Neural cell (in vitro differentiated cells): ENCODE results near the gene ARRB1. TPM values are rescaled to one million over a fixed set of nuclear protein-coding genes. Genes with fewer than 3 reads are reported as not detected.

Source experiments
- H2AFZ ChIP-seq: fragments of 200-600, 300-800 bp; sonication (generic), shearing (Covaris generic); 2 replicates; pipeline ENCODE4 v1.6.0; 2014; ENCODE audit warnings: low read depth, mild to moderate bottlenecking, antibody characterized with exemption, low read length, moderate library complexity
- H3F3A ChIP-seq: fragments of 200-600 bp; shearing (Covaris generic); 2 replicates; pipeline ENCODE4 v1.6.1; 2016; ENCODE audit warnings: mild to moderate bottlenecking, moderate library complexity, mixed read lengths, antibody characterized with exemption, low read length; ENCODE audit not compliant: insufficient read depth, poor library complexity, severe bottlenecking
- H3K27ac ChIP-seq: fragments of 200-600, 300-800 bp; sonication (generic), shearing (Covaris generic); 2 replicates; pipeline ENCODE4 v1.5.1; 2014; ENCODE audit warnings: mild to moderate bottlenecking, low read length, moderate library complexity
- H3K27me3 ChIP-seq: fragments of 300-800, 200-600 bp; sonication (generic), shearing (Covaris generic); 2 replicates; pipeline ENCODE4 v1.6.0; 2014; ENCODE audit warnings: mild to moderate bottlenecking, low read depth, low read length, moderate library complexity; ENCODE audit not compliant: insufficient read depth
- H3K36me3 ChIP-seq: fragments of 300-800, 200-600 bp; sonication (generic), shearing (Covaris generic); 2 replicates; pipeline ENCODE4 v1.5.1; 2014; ENCODE audit warnings: mild to moderate bottlenecking, antibody characterized with exemption, low read length, moderate library complexity; ENCODE audit not compliant: insufficient read depth
- H3K4me2 ChIP-seq: fragments of 300-800, 200-600 bp; sonication (generic), shearing (Covaris generic); 2 replicates; pipeline ENCODE4 v1.6.0; 2014; ENCODE audit warnings: mild to moderate bottlenecking, low read length
- H3K4me3 ChIP-seq: fragments of 300-800, 200-600 bp; sonication (generic), shearing (Covaris generic); 2 replicates; pipeline ENCODE4 v1.5.1; 2014; ENCODE audit warnings: mild to moderate bottlenecking, low read length, moderate library complexity
- H3K79me2 ChIP-seq: fragments of 200-600 bp; shearing (Covaris generic); replicated peaks from 2 replicates; pipeline ENCODE4 v1.6.0; 2014; ENCODE audit warnings: mild to moderate bottlenecking, low read length, moderate library complexity; ENCODE audit not compliant: insufficient read depth
- H3K9ac ChIP-seq: fragments of 300-800, 200-600 bp; sonication (generic), shearing (Covaris generic); 2 replicates; pipeline ENCODE4 v1.6.1; 2016; ENCODE audit warnings: mild to moderate bottlenecking, low read length, mixed read lengths
- H3K9me2 ChIP-seq: fragments of 200-600 bp; shearing (Covaris generic); 2 replicates; pipeline ENCODE4 v1.6.1; 2016; ENCODE audit warnings: mild to moderate bottlenecking, low read length, mixed read lengths; ENCODE audit not compliant: insufficient read depth
- H3K9me3 ChIP-seq: fragments of 200-600, 300-800 bp; sonication (generic), shearing (Covaris generic); 2 replicates; pipeline ENCODE4 v1.6.1; 2016; ENCODE audit warnings: mild to moderate bottlenecking, mixed run types, low read length, moderate library complexity, mixed read lengths
- H4K20me1 ChIP-seq: fragments of 200-600 bp; shearing (Covaris generic); 2 replicates; pipeline ENCODE4 v1.6.1; 2016; ENCODE audit warnings: mild to moderate bottlenecking, mixed run types; ENCODE audit not compliant: insufficient read depth
- CTCF ChIP-seq: fragments of 450-650 bp; IDR thresholded peaks from 2 replicates; pipeline ENCODE4 v1.5.1; 2014; ENCODE audit warnings: antibody characterized with exemption, mild to moderate bottlenecking, moderate library complexity; ENCODE audit not compliant: poor library complexity, severe bottlenecking
- EP300 ChIP-seq: fragments of 450-650 bp; conservative IDR thresholded peaks from 2 replicates; pipeline ENCODE4 v1.6.1; 2014; ENCODE audit warnings: antibody characterized with exemption, mild to moderate bottlenecking, moderate library complexity; ENCODE audit not compliant: poor library complexity, severe bottlenecking
- EZH2 ChIP-seq: fragments of 200-600, 300-800 bp; shearing (Covaris generic), sonication (generic); IDR thresholded peaks from 2 replicates; pipeline ENCODE4 v1.6.1; 2014; ENCODE audit warnings: antibody characterized with exemption, low read length, borderline replicate concordance, mild to moderate bottlenecking; ENCODE audit not compliant: insufficient read depth, poor library complexity, severe bottlenecking
- MXI1 ChIP-seq: fragments of 450-650 bp; conservative IDR thresholded peaks from 2 replicates; pipeline ENCODE4 v1.6.1; 2014; ENCODE audit warnings: antibody characterized with exemption, mild to moderate bottlenecking; ENCODE audit not compliant: poor library complexity, severe bottlenecking
- POLR2AphosphoS5 ChIP-seq: IDR thresholded peaks from 2 replicates; pipeline ENCODE4 v1.6.1; 2012
- RAD21 ChIP-seq: fragments of 450-650 bp; conservative IDR thresholded peaks from 2 replicates; pipeline ENCODE4 v1.6.1; 2014; ENCODE audit warnings: antibody characterized with exemption, mild to moderate bottlenecking, moderate library complexity
- REST ChIP-seq: IDR thresholded peaks from 2 replicates; pipeline ENCODE4 v1.6.1; 2012; ENCODE audit warnings: borderline replicate concordance
- SMC3 ChIP-seq: fragments of 450-650 bp; conservative IDR thresholded peaks from 2 replicates; pipeline ENCODE4 v1.6.1; 2014; ENCODE audit warnings: antibody characterized with exemption, mild to moderate bottlenecking, moderate library complexity; ENCODE audit not compliant: poor library complexity
- TAF1 ChIP-seq: IDR thresholded peaks from 2 replicates; pipeline ENCODE4 v1.6.1; 2012; ENCODE audit warnings: low read depth
- polyA plus RNA-seq: library from polyadenylated mRNA; depleted of rRNA; stranded (reverse); fragments of >200 nt; gene quantifications from 2 replicates; pipeline ENCODE4 v1.2.3, GENCODE V29; 2014

ARRB1 gene
- polyA plus RNA-seq, 1 donor from 2014 or later = 5.7 TPM

- Histone ChIP-seq H3K79me2 (no peaks in the 10 kb centered on the region), H2AFZ (no peak overlapping the region), H3K4me2 (no peak overlapping the region), H3K27me3 (peaks cover 10% of the 10 kb centered on the region), H3K9me3 (no peaks in the 10 kb centered on the region), H3K4me3 (no peak overlapping the region), H3K9ac (no peak overlapping the region), H3F3A (no peaks in the 10 kb centered on the region), H3K27ac (no peak overlapping the region), H3K9me2 (no peaks in the 10 kb centered on the region), H4K20me1 (no peaks in the 10 kb centered on the region), H3K36me3 (no peaks in the 10 kb centered on the region)
- no peak for TF ChIP-seq MXI1
- no peak for TF ChIP-seq CTCF
- TF ChIP-seq REST = no peak
- TF ChIP-seq EP300 = no peak
- TF ChIP-seq SMC3 = no peak
- no peak for TF ChIP-seq RAD21
- no peak for TF ChIP-seq EZH2
These were observed 4.4 kb downstream of the ARRB1 start for GRCh38 chr11:75346912-75347647.

- Histone ChIP-seq H2AFZ (no peak overlapping the region), H3K4me3 (no peak overlapping the region), H3K4me2 (no peak overlapping the region), H3K27me3 (peaks cover 8% of the 10 kb centered on the region), H3K9ac (no peak overlapping the region), H3K9me3 (no peaks in the 10 kb centered on the region), H3K27ac (no peak overlapping the region), H3K9me2 (no peaks in the 10 kb centered on the region), H4K20me1 (no peaks in the 10 kb centered on the region), H3F3A (no peaks in the 10 kb centered on the region), H3K36me3 (no peaks in the 10 kb centered on the region), H3K79me2 (no peaks in the 10 kb centered on the region)
- no peak for TF ChIP-seq TAF1
- TF ChIP-seq RAD21 = no peak
- TF ChIP-seq CTCF = no peak
- no peak for TF ChIP-seq MXI1
- no peak for TF ChIP-seq EP300
- TF ChIP-seq POLR2AphosphoS5 = no peak
- TF ChIP-seq REST = no peak
- no peak for TF ChIP-seq SMC3
- TF ChIP-seq EZH2 = no peak
These were observed 5.2 kb downstream of the ARRB1 start for GRCh38 chr11:75346296-75346695.
